ENCODE data around the gene CHST8.

The CHST8 gene

DNA sequence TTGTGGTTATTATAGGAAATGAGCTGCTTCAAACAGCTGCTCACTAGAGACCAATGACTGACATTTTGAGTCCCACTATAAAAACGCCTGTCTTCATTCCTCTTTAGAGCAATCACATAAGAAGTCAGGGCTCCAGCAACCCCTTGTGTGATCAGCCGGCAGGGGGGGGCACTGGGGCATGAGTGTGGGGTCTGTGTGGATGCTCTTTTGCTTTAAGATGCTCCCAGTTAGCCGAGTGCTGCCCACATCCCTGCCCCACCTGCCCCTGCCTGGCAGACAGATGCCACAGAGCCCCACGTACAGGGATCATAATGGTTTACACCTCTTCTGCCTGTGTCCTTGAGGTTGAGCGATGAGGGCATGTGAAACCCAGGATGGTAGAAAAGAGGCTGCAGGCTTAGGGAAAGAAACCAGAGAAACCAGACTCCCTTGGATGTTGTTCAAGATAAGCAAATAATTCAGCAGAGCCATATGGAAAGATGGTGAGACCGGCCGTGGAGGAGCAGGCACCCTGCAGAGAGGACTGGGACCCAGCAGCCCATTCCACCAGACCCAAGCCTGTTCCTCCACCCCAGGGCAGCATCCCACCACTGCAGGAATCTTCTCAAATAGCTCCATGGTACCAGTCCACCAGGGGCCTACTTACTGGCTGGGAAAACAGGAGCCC is 55.4 kb downstream of the CHST8 start:
- Histone ChIP-seq H3K9ac (ENCODE audit: low read length) (no peak overlapping the region), H3K4me3 (ENCODE audit: low read depth, low read length) (no peak overlapping the region), H4K8ac (ENCODE audit: low read depth, low read length) (no peak overlapping the region), H3K18ac (ENCODE audit: low read length) (no peak overlapping the region), H4K12ac (ENCODE audit: low read depth, low read length) (no peak overlapping the region), H3K9me3 (ENCODE audit: insufficient read depth, low read depth, low read length) (no peaks in the 10 kb centered on the region), H3K79me2 (ENCODE audit: control insufficient read depth, insufficient read depth, low read length, poor library complexity) (no peaks in the 10 kb centered on the region), H4K91ac (ENCODE audit: low read depth, low read length) (no peak overlapping the region), H3K79me1 (ENCODE audit: low read length) (no peaks in the 10 kb centered on the region), H3K27me3 (ENCODE audit: insufficient read depth, low read length) (no peaks in the 10 kb centered on the region), H3K14ac (ENCODE audit: low read length) (no peak overlapping the region), H3K23ac (ENCODE audit: low read length) (no peak overlapping the region), H2AK5ac (ENCODE audit: low read length) (no peak overlapping the region), H2BK12ac (ENCODE audit: low read length) (no peak overlapping the region), H3K4me1 (ENCODE audit: control insufficient read depth in 1 of 2, insufficient read depth in 2 of 2, low read length in 2 of 2) (no peaks in the 10 kb centered on the region), H3K4ac (ENCODE audit: low read depth, low read length) (no peak overlapping the region), H2AFZ (ENCODE audit: insufficient read depth, low read length, poor library complexity) (no peak overlapping the region), H3K36me3 (ENCODE audit: control insufficient read depth in 1 of 2, insufficient read depth in 2 of 2, low read length in 2 of 2) (no peaks in the 10 kb centered on the region), H3K27ac (ENCODE audit: low read depth, low read length) (no peak overlapping the region), H2BK5ac (ENCODE audit: low read depth, low read length, poor library complexity) (no peak overlapping the region), H3K4me2 (ENCODE audit: low read length) (no peak overlapping the region), H2BK120ac (ENCODE audit: insufficient read depth, low read length, poor library complexity) (no peak overlapping the region)
- DNase-seq = no peak
- WGBS (ENCODE audit: extremely low coverage, insufficient coverage, insufficient read length) = no CpG with 5 or more reads among the region's 7 CpGs

DNA sequence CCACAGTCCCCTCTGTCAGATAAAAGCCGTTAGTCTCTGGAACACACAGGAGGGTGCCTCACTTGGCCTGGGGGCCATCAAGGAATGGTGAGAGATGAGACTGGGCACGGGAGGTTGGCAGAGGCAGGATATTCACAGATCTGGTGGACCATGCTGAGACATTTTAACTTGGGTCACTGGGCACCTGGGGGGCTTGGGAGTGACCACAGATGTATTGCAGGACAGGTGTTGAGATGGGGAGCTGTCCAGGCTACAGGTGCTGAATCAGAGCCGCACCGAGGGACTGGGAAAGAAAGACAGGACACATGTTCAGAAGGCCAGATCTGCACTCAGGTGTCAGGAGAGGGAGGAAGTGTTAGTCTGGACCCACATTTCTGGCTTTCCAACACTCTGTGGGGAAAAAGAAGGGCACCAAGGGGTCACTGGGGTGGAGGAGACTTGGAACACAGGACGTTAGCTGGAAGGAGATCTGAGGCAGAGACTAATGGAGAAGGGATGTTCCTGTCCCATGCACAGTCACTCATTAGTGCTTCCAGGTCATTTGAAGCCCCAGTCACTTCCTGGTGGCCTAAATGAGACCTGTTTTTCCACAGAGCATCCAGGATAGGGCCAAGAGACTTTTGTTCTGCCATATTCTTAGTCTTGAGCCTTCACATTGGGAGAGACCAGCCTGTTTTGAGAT is 56.1 kb downstream of the CHST8 start:
- Histone ChIP-seq H3K14ac (ENCODE audit: low read length) (no peak overlapping the region), H4K91ac (ENCODE audit: low read depth, low read length) (no peak overlapping the region), H3K27ac (ENCODE audit: low read depth, low read length) (no peak overlapping the region), H3K27me3 (ENCODE audit: insufficient read depth, low read length) (no peaks in the 10 kb centered on the region), H3K4ac (ENCODE audit: low read depth, low read length) (no peak overlapping the region), H2AK5ac (ENCODE audit: low read length) (no peak overlapping the region), H3K4me1 (ENCODE audit: control insufficient read depth in 1 of 2, insufficient read depth in 2 of 2, low read length in 2 of 2) (no peaks in the 10 kb centered on the region), H3K9me3 (ENCODE audit: insufficient read depth, low read depth, low read length) (no peaks in the 10 kb centered on the region), H3K9ac (ENCODE audit: low read length) (no peak overlapping the region), H3K79me2 (ENCODE audit: control insufficient read depth, insufficient read depth, low read length, poor library complexity) (no peaks in the 10 kb centered on the region), H3K79me1 (ENCODE audit: low read length) (no peaks in the 10 kb centered on the region), H3K36me3 (ENCODE audit: control insufficient read depth in 1 of 2, insufficient read depth in 2 of 2, low read length in 2 of 2) (no peaks in the 10 kb centered on the region), H3K18ac (ENCODE audit: low read length) (no peak overlapping the region), H3K4me3 (ENCODE audit: low read depth, low read length) (no peak overlapping the region), H4K12ac (ENCODE audit: low read depth, low read length) (no peak overlapping the region), H3K23ac (ENCODE audit: low read length) (no peak overlapping the region), H2BK12ac (ENCODE audit: low read length) (no peak overlapping the region), H2BK120ac (ENCODE audit: insufficient read depth, low read length, poor library complexity) (no peak overlapping the region), H2AFZ (ENCODE audit: insufficient read depth, low read length, poor library complexity) (no peak overlapping the region), H2BK5ac (ENCODE audit: low read depth, low read length, poor library complexity) (no peak overlapping the region), H4K8ac (ENCODE audit: low read depth, low read length) (no peak overlapping the region), H3K4me2 (ENCODE audit: low read length) (no peak overlapping the region)
- peak in 1 of 2 donors; percentile 2 for DNase-seq
- WGBS (ENCODE audit: extremely low coverage, insufficient coverage, insufficient read length) = no CpG with 5 or more reads among the region's 5 CpGs

DNA sequence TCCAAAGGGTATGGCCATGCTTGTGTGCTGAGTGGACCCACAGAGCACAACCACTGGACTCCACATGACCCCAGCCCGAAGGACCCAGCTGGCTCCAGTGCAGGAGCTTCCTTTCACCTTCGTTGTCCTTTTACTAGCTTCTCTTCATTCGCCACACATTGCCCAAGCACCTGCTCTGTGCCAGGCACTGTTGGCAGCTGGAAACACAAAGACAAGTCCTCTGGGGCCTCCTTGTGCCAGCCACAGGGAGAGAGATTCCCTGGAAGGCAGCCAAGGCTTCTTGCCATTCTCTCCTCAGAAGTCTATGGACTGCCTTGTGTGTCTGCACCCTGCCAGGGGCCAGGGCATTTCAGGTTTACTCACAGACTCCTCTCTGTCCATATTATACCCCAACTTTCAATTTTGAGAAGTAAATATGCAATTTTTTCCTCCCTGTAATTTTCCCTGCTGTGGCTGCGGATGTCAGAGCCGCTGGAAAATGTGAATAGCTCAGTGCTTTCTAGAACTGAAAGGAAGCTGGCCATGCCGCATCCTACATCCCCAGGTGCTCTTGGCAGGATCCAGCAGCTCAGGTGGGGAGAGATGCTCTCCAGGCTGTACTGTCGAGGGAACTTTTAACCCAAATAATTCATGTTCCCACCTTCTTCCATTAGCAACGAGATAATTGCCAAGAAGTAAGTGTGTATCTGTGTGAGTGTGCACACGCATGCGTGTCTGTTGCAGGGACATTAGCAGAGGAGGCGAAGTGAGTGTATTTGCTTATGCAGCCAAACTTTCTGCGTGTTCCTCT is 57.2 kb downstream of the CHST8 start:
- Histone ChIP-seq H4K12ac (ENCODE audit: low read depth, low read length) (no peak overlapping the region), H3K79me1 (ENCODE audit: low read length) (no peaks in the 10 kb centered on the region), H2AFZ (ENCODE audit: insufficient read depth, low read length, poor library complexity) (no peak overlapping the region), H3K4ac (ENCODE audit: low read depth, low read length) (no peak overlapping the region), H3K4me3 (ENCODE audit: low read depth, low read length) (no peak overlapping the region), H3K14ac (ENCODE audit: low read length) (no peak overlapping the region), H4K8ac (ENCODE audit: low read depth, low read length) (no peak overlapping the region), H4K91ac (ENCODE audit: low read depth, low read length) (no peak overlapping the region), H2BK5ac (ENCODE audit: low read depth, low read length, poor library complexity) (no peak overlapping the region), H3K36me3 (ENCODE audit: control insufficient read depth in 1 of 2, insufficient read depth in 2 of 2, low read length in 2 of 2) (no peaks in the 10 kb centered on the region), H3K9me3 (ENCODE audit: insufficient read depth, low read depth, low read length) (no peaks in the 10 kb centered on the region), H3K79me2 (ENCODE audit: control insufficient read depth, insufficient read depth, low read length, poor library complexity) (no peaks in the 10 kb centered on the region), H3K9ac (ENCODE audit: low read length) (no peak overlapping the region), H3K27me3 (ENCODE audit: insufficient read depth, low read length) (no peaks in the 10 kb centered on the region), H2BK12ac (ENCODE audit: low read length) (no peak overlapping the region), H3K27ac (ENCODE audit: low read depth, low read length) (no peak overlapping the region), H2BK120ac (ENCODE audit: insufficient read depth, low read length, poor library complexity) (no peak overlapping the region), H3K4me2 (ENCODE audit: low read length) (no peak overlapping the region), H2AK5ac (ENCODE audit: low read length) (no peak overlapping the region), H3K4me1 (ENCODE audit: control insufficient read depth in 1 of 2, insufficient read depth in 2 of 2, low read length in 2 of 2) (no peaks in the 10 kb centered on the region), H3K23ac (ENCODE audit: low read length) (no peak overlapping the region), H3K18ac (ENCODE audit: low read length) (no peak overlapping the region)
- no peak for DNase-seq
- no CpG with 5 or more reads among the region's 12 CpGs for WGBS (ENCODE audit: extremely low coverage, insufficient coverage, insufficient read length)

DNA sequence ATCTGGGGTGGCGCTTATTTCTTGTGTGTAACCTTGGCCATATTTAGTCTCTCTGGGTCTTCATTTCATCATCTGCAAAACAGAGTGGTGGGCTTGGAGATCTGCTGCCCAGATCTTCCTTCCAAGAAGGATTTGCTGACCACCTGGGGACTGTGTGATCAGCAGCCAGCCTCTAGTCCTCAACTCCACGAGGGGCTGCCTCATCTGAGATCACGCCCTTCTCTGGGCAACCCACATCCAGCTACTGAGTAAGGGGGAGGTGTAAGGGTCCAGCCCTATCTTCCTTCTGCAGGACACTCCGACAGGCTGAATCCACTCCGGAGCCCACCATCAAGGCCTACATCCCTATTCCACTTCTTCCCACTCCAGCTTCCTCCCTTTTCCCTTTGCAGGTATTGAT is 57.9 kb downstream of the CHST8 start:
- Histone ChIP-seq H3K27ac (ENCODE audit: low read depth, low read length) (no peak overlapping the region), H3K27me3 (ENCODE audit: insufficient read depth, low read length) (no peaks in the 10 kb centered on the region)

More for the DNA sequence above, 57.9 kb downstream of the CHST8 start:
- Histone ChIP-seq H3K18ac (ENCODE audit: low read length) (no peak overlapping the region), H3K23ac (ENCODE audit: low read length) (no peak overlapping the region), H4K12ac (ENCODE audit: low read depth, low read length) (no peak overlapping the region), H3K9ac (ENCODE audit: low read length) (no peak overlapping the region), H3K79me1 (ENCODE audit: low read length) (no peaks in the 10 kb centered on the region), H3K4ac (ENCODE audit: low read depth, low read length) (no peak overlapping the region), H2AK5ac (ENCODE audit: low read length) (no peak overlapping the region), H2BK5ac (ENCODE audit: low read depth, low read length, poor library complexity) (no peak overlapping the region), H3K36me3 (ENCODE audit: control insufficient read depth in 1 of 2, insufficient read depth in 2 of 2, low read length in 2 of 2) (no peaks in the 10 kb centered on the region), H3K4me2 (ENCODE audit: low read length) (no peak overlapping the region), H3K4me1 (ENCODE audit: control insufficient read depth in 1 of 2, insufficient read depth in 2 of 2, low read length in 2 of 2) (no peaks in the 10 kb centered on the region), H2BK12ac (ENCODE audit: low read length) (no peak overlapping the region), H3K14ac (ENCODE audit: low read length) (no peak overlapping the region), H2AFZ (ENCODE audit: insufficient read depth, low read length, poor library complexity) (no peak overlapping the region), H4K8ac (ENCODE audit: low read depth, low read length) (no peak overlapping the region), H3K79me2 (ENCODE audit: control insufficient read depth, insufficient read depth, low read length, poor library complexity) (no peaks in the 10 kb centered on the region), H2BK120ac (ENCODE audit: insufficient read depth, low read length, poor library complexity) (no peak overlapping the region), H3K9me3 (ENCODE audit: insufficient read depth, low read depth, low read length) (no peaks in the 10 kb centered on the region), H3K4me3 (ENCODE audit: low read depth, low read length) (no peak overlapping the region), H4K91ac (ENCODE audit: low read depth, low read length) (no peak overlapping the region)
- DNase-seq = no peak
- WGBS (ENCODE audit: extremely low coverage, insufficient coverage, insufficient read length) = no CpG with 5 or more reads among the region's 5 CpGs

Measured in trophoblast cell (in vitro differentiated cells and primary cell).